Measurements from ENCODE around the gene FNDC7.
"Not testable (repeated sequence)": the region's sequence is repeated elsewhere in the genome, so short reads cannot be mapped to it uniquely, and the experiment has no call there.

The FNDC7 gene

DNA sequence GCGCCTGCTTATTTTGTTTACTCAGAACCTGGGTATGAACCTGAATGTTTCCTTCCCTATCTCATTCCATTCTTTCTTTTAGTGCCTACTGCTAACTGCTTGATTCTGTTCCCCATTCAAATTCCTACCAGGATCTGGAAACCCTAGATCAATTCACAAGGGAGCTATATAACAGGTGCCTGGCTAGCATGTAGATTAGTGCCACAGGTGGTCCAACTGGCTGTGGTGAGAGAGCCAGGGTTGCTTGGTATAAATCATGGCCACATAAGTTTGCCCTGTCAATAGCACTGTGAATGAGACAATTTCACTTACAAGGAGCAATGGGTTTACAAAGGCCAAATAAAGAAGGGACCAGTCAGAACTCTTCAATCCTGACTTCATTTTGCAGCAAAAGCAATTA, 27.2 kb upstream of the FNDC7 start:
- H3K4me1 ChIP-seq (ENCODE audit: insufficient read depth, low read length): no peaks in the 10 kb centered on the region
- H3K9me3 ChIP-seq (ENCODE audit: low read length): no peaks in the 10 kb centered on the region
- no peaks in the 10 kb centered on the region for H3K36me3 ChIP-seq (ENCODE audit: insufficient read depth, low read length)
- H2AFZ ChIP-seq (ENCODE audit: low read depth, low read length): no peak overlapping the region
- H3K4me3 ChIP-seq (ENCODE audit: low read length): no peak overlapping the region
- no peaks in the 10 kb centered on the region for H3K27me3 ChIP-seq (ENCODE audit: insufficient read depth, low read length)

DNA sequence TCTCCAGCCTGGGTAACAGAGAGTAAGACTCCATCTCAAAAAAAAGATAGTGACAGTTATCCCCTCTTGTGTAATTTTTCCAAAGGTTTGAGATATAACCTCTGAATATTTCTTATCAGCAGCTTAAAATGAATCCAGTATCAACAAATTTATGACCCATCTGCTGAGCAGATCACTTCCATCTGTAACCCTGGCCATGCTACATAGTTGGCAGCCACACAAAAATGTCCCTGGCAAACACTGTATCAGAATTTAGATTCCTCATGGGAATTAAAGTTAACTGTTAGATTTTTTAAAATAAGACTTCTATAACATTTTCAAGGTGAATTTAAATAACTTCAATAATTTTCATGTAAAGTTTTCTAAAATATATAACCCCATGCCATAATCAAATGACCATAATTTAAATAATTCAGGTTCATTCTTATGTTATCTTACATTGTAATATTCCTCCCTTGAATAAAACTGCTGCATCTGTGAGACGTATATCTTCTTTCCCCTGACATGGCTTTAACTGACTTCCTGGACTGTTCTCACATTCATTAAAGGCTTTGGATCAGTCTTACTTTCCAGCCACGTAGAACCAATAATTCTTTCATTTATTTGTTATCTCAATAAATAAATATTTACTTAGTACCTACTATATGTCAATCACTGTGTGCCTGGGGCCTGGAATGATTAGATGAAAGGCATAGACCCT, 25.9 kb upstream of the FNDC7 start:
- Histone ChIP-seq H3K27me3 (ENCODE audit: insufficient read depth, low read length) (no peaks in the 10 kb centered on the region), H3K9me3 (ENCODE audit: low read length) (no peaks in the 10 kb centered on the region), H3K36me3 (ENCODE audit: insufficient read depth, low read length) (no peaks in the 10 kb centered on the region), H2AFZ (ENCODE audit: low read depth, low read length) (no peak overlapping the region), H3K4me1 (ENCODE audit: insufficient read depth, low read length) (peaks cover 10% of the 10 kb centered on the region), H3K4me3 (ENCODE audit: low read length) (no peak overlapping the region)

DNA sequence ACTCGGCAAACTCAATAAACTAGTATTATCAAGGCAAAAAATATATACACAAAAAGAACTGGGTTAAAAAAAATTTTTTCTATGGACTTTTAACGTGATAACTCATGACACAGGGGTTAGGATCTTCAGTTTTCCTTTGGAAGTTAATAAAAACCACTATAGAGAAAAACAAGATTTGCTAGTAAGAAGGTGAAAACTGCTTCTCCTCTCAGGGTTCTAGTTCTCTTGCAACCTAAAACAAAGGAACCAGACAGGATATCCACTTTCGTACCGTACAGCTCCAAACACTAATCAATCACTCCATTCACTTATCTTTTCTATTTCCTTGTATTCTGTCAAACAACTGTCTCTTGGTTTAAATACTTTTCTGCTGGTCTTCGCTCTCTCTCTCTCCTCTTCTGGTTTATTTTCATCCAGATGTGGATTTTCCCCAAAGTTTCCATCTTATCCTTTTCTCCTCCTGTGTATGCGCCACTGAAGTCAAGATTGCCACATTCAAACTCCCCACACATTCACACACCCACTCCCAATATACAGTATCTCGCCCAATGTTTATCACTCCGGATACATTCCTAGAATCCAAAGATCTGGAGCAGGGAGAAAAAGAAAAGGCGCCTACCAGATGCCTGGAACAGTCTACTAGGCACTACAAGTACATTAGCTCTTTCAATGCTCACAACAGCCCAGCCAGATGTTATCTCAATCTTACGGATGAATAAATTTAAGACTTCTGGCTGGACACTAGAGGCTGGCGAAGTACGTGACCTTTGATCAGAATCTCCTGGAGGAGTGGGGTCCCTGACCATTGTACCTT, 21.4 kb upstream of the FNDC7 start:
- Histone ChIP-seq H3K9me3 (ENCODE audit: low read length) (no peaks in the 10 kb centered on the region), H3K4me1 (ENCODE audit: insufficient read depth, low read length) (peaks cover 24% of the 10 kb centered on the region), H3K36me3 (ENCODE audit: insufficient read depth, low read length) (peaks cover 13% of the 10 kb centered on the region), H3K4me3 (ENCODE audit: low read length) (peak overlapping the region; percentile 67), H2AFZ (ENCODE audit: low read depth, low read length) (peak overlapping the region; percentile 77), H3K27me3 (ENCODE audit: insufficient read depth, low read length) (no peaks in the 10 kb centered on the region)

DNA sequence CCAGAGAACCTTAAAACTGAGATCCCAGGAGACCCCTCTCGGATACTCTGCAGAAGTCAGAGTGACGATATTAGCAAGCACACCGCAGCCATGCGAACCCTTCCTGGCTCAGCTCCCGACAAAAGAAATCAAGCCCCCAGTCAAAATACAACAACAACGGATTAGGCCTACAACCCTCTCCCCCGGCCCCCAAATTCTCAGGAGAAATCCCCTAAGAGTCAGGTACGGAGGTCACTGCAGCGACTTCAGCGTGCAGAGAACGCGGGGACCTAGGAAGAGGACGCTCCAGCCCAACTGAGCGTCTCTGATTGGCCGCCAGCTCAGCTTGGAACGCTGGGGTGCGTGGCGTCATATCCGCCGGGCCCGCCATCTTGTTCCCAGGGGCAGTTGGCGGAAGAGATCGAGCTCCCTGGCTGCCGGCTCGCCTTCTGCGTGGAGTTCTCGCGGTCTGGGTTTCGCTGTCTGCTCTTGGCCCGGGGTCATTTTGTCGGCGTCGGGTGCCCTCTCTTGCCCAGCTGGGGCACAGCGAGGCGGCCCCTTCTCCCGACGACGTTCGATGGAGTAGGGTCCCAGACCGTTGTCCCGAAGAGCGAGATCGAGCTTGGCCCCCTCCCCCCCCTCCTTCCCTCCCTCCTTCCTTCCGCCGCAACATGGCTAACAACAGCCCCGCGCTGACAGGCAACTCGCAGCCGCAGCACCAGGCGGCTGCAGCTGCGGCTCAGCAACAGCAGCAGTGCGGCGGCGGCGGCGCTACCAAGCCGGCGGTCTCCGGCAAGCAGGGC, 20.6 kb upstream of the FNDC7 start, which contains the start of gene PRPF38B:
Gene PRPF38B (plus strand): TSS at position 369 of the 782 bp plus-strand sequence. CDS start 282 bp downstream, at position 651.
- H3K4me3 ChIP-seq (ENCODE audit: low read length): peak within 1 kb of the TSS; percentile 67

DNA sequence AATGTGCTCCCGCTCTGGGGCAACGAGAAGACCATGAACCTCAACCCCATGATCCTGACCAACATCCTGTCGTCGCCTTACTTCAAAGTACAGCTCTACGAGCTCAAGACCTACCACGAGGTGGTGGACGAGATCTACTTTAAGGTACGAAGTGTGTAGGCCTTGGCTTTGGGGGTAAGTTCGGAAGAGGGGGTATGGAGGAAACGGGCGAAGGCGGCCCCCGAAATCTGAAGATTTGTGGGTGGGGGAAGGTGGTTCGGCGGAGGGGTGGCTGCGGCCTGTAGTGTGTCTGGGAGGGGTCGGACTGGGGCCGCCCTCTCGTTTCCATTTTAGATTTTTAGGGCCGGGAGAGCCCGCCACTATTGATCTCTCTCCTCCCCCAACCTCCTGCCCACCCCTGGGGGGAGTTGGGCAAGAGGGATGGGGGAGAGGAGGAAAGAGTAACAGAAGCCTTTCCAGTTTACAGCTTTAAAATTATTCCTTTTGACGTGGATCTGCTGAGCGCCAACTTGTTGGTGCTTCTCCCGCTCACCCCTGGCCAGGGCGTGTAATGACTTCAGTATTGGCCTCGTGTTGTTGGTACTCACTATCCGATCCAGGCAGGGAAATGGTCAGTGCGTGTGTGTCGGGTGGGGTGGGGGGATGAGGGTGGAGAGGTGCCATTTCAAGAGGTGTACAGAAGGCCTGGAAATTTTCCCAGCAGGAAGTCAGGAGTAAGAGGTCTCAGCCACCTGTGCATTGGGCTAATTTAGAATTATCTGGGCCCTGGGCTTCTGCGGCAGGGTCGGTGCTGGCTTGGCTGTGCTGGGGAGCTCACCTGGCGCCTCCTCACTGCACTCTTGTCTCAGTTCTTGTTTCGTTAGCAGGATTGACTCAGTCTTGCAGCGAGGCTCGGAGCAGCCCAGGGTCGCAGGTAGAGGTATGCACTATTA, 19.7 kb upstream of the FNDC7 start:
- Histone ChIP-seq H3K4me1 (ENCODE audit: insufficient read depth, low read length) (peaks cover 24% of the 10 kb centered on the region), H3K36me3 (ENCODE audit: insufficient read depth, low read length) (peaks cover 29% of the 10 kb centered on the region), H3K9me3 (ENCODE audit: low read length) (no peaks in the 10 kb centered on the region), H3K27me3 (ENCODE audit: insufficient read depth, low read length) (no peaks in the 10 kb centered on the region), H2AFZ (ENCODE audit: low read depth, low read length) (no peak overlapping the region), H3K4me3 (ENCODE audit: low read length) (peak overlapping the region; percentile 67)

More for the DNA sequence above, 20.6 kb upstream of the FNDC7 start, which contains the start of gene PRPF38B:
- Histone ChIP-seq H3K9me3 (ENCODE audit: low read length) (no peaks in the 10 kb centered on the region), H3K36me3 (ENCODE audit: insufficient read depth, low read length) (peaks cover 21% of the 10 kb centered on the region), H3K27me3 (ENCODE audit: insufficient read depth, low read length) (no peaks in the 10 kb centered on the region), H2AFZ (ENCODE audit: low read depth, low read length) (peak within 1 kb of the TSS; percentile 77), H3K4me1 (ENCODE audit: insufficient read depth, low read length) (peaks cover 24% of the 10 kb centered on the region)

DNA sequence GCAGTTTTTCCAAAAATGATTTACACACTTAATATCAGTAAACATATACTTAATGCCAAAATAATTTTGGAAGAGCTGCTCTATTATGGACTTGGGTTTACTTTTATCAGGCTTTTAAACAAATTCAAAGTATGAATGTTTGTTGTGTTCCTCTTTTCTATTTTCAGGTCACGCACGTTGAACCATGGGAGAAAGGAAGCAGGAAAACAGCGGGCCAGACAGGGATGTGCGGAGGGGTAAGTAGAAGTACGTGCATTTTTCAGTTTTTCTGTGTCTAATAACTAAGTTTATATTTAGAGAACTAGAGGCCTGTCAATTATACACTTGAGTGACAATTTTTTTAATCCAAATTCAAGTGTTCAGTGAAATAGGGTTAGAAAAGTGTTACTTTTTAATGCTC, 17.2 kb upstream of the FNDC7 start:
- no peak overlapping the region for H3K4me3 ChIP-seq (ENCODE audit: low read length)
- no peaks in the 10 kb centered on the region for H3K27me3 ChIP-seq (ENCODE audit: insufficient read depth, low read length)
- H3K36me3 ChIP-seq (ENCODE audit: insufficient read depth, low read length): peaks cover 55% of the 10 kb centered on the region
- H3K4me1 ChIP-seq (ENCODE audit: insufficient read depth, low read length): peaks cover 24% of the 10 kb centered on the region
- H2AFZ ChIP-seq (ENCODE audit: low read depth, low read length): no peak overlapping the region
- no peaks in the 10 kb centered on the region for H3K9me3 ChIP-seq (ENCODE audit: low read length)

DNA sequence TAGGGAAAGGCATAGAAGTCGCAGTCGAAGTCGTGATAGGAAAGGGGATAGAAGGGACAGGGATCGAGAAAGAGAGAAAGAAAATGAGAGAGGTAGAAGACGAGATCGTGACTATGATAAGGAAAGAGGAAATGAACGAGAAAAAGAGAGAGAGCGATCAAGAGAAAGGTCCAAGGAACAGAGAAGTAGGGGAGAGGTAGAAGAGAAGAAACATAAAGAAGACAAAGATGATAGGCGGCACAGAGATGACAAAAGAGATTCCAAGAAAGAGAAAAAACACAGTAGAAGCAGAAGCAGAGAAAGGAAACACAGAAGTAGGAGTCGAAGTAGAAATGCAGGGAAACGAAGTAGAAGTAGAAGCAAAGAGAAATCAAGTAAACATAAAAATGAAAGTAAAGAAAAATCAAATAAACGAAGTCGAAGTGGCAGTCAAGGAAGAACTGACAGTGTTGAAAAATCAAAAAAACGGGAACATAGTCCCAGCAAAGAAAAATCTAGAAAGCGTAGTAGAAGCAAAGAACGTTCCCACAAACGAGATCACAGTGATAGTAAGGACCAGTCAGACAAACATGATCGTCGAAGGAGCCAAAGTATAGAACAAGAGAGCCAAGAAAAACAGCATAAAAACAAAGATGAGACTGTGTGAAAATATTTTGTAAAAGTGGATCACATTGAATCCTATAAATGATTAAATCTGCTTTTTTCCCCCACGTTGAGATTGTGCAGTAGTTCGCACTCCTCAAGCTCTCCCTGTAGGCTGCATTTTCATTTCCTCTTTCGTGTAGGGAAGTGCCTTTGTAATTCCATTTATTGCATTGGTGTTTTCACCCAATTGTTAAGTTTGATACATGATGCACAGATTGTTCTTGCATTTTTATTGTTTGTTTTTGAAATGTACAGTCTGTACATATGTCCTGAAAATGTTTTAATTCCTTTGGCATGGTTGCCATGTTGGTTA, 13.1 kb upstream of the FNDC7 start:
- Histone ChIP-seq H3K36me3 (ENCODE audit: insufficient read depth, low read length) (peaks cover 70% of the 10 kb centered on the region), H3K4me3 (ENCODE audit: low read length) (no peak overlapping the region), H2AFZ (ENCODE audit: low read depth, low read length) (no peak overlapping the region), H3K9me3 (ENCODE audit: low read length) (no peaks in the 10 kb centered on the region), H3K27me3 (ENCODE audit: insufficient read depth, low read length) (no peaks in the 10 kb centered on the region), H3K4me1 (ENCODE audit: insufficient read depth, low read length) (peaks cover 7% of the 10 kb centered on the region)

DNA sequence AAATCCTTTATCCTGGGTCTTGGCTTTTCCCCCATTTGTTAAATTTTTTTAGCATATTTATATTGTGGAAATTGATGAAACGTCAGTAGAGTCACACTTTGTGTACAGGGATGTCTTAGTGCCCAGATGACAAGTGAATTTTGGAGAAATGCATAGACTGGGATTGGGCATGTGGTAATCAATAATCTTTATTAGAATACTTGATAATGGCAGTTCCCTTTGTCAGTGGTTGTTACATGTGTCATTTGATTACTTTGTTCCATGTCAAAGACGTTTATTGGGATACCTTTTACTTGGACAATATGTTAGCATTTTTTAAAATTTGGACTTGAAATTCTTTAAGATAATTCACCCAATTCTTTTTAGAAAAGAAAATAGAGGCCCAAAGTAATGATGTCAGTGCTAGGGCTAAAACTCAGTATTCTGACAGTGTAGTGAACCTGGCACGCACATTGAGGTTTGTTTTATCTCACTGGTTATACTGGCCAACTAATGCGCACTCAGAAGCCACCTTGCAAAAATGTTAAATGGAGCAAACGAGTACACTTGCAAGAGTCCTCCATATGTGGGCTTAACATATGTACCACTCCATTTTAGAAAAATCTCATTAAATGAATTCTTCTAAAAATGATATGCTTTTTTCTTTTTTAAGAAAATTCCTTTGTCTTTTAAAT, 11.4 kb upstream of the FNDC7 start:
- H3K4me3 ChIP-seq (ENCODE audit: low read length): no peak overlapping the region
- H3K9me3 ChIP-seq (ENCODE audit: low read length): no peaks in the 10 kb centered on the region
- H3K4me1 ChIP-seq (ENCODE audit: insufficient read depth, low read length): no peaks in the 10 kb centered on the region
- no peak overlapping the region for H2AFZ ChIP-seq (ENCODE audit: low read depth, low read length)
- no peaks in the 10 kb centered on the region for H3K27me3 ChIP-seq (ENCODE audit: insufficient read depth, low read length)
- peaks cover 58% of the 10 kb centered on the region for H3K36me3 ChIP-seq (ENCODE audit: insufficient read depth, low read length)

DNA sequence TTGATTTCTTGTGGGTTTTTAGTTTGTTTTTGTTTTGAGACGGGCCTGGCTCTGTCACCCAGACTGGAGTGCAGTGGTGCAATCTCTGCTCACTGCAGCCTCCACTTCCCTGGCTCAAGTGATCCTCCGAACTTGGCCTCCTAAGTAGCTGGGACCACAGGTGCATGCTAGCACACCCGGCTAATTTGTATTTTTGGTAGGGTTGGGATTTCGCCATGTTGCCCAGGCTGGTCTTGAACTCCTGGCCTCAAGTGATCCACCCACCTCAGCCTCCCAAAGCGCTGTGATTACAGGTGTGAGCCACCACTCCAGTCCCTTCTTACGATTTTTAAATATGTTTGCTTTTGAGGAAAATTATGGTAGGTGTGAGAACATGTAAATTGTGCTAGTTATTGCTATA, 10.6 kb upstream of the FNDC7 start:
- H2AFZ ChIP-seq (ENCODE audit: low read depth, low read length); H3K4me1 ChIP-seq (ENCODE audit: insufficient read depth, low read length); H3K4me3 ChIP-seq (ENCODE audit: low read length); H3K9me3 ChIP-seq (ENCODE audit: low read length); H3K27me3 ChIP-seq (ENCODE audit: insufficient read depth, low read length): not testable (repeated sequence)
- peaks cover 50% of the 10 kb centered on the region for H3K36me3 ChIP-seq (ENCODE audit: insufficient read depth, low read length)

DNA sequence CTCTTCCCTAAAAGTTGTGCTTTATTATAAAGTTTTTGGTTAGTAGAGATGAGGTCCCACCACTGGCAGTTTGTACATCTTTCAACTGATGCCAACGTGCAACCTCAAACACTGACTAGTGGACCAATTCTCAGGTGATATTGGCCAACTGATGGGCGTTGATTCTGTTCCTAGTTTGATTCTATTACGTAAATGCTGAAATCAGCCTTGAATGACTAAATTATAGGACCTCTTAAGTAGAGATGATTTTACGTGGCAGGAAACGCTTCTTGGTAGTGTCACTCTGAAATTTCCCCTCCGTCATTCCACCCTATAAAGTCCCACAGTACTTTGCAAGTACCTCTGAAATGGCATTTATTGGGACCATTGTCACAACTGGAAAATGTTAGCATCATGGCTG, 8.8 kb upstream of the FNDC7 start:
- peaks cover 31% of the 10 kb centered on the region for H3K36me3 ChIP-seq (ENCODE audit: insufficient read depth, low read length)
- no peaks in the 10 kb centered on the region for H3K27me3 ChIP-seq (ENCODE audit: insufficient read depth, low read length)
- H3K9me3 ChIP-seq (ENCODE audit: low read length): no peaks in the 10 kb centered on the region
- H3K4me1 ChIP-seq (ENCODE audit: insufficient read depth, low read length): no peaks in the 10 kb centered on the region
- H2AFZ ChIP-seq (ENCODE audit: low read depth, low read length): no peak overlapping the region
- no peak overlapping the region for H3K4me3 ChIP-seq (ENCODE audit: low read length)

DNA sequence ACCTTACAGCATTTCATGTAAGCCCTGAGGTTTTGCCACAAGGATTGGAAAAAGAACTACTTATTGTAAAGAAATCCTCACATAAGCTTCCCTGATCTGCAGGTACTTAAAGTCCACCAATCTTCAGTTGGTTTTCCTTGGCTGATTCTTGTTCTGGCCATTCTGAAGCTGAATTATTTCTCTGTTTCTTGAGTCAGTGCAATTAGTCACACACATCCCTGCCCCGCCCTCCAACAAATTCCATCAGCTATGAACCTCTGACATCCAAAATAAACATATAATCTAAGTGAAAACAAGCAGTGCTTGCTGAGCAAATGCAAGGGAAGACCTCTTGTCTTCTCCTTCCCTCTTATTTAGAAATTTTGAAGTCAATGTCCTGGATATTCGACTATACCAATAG, 8.2 kb upstream of the FNDC7 start:
- H3K27me3 ChIP-seq (ENCODE audit: insufficient read depth, low read length): no peaks in the 10 kb centered on the region
- peaks cover 26% of the 10 kb centered on the region for H3K36me3 ChIP-seq (ENCODE audit: insufficient read depth, low read length)

More for the DNA sequence above, 8.2 kb upstream of the FNDC7 start:
- Histone ChIP-seq H3K9me3 (ENCODE audit: low read length) (no peaks in the 10 kb centered on the region), H3K4me1 (ENCODE audit: insufficient read depth, low read length) (no peaks in the 10 kb centered on the region), H3K4me3 (ENCODE audit: low read length) (no peak overlapping the region), H2AFZ (ENCODE audit: low read depth, low read length) (no peak overlapping the region)
